Tibial nerve (tissue), 4 donors: ENCODE results near the gene GNL1.

Source experiments
- CTCF ChIP-seq, 5 experiments: fragments of 200-600 bp in 3 of 5; fragments of 450-650 bp in 2 of 5; sonication (generic) in 3 of 5; IDR thresholded peaks; one replicate each; pipeline ENCODE4 v1.5.1; 2016 to 2019; ENCODE audit warnings: antibody characterized with exemption in 5 of 5, mild to moderate bottlenecking in 3 of 5, moderate library complexity in 2 of 5
- EP300 ChIP-seq, 2 donors: sonication (generic); formaldehyde crosslinking; IDR thresholded peaks; one replicate each; pipeline ENCODE4 v1.6.1; 2017; ENCODE audit warnings: antibody characterized with exemption in 2 of 2, mild to moderate bottlenecking in 1 of 2
- POLR2A ChIP-seq, 2 donors: fragments of 450-650 bp; IDR thresholded peaks; one replicate each; pipeline ENCODE4 v1.6.1; 2017; ENCODE audit warnings: antibody characterized with exemption in 2 of 2, mild to moderate bottlenecking in 2 of 2, moderate library complexity in 2 of 2

DNA sequence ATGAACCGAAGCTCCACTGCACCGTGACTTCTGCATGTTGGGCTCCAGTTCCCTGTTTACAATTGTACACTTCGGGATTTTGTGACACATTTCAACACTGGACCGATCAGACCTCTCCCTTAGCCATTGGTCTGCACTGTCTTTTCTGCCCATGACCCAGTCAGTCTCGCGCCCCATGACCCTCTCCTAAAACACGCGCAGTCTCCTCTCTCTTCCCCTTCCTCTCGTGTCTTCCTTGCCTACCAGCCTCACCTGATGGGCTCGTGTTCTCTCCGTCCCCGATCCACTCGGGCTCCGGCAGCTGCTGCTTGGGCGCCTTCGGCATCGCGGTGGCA is 14.4 kb upstream of the GNL1 start:
- TF ChIP-seq CTCF (IDR thresholded peaks at IDR 0.05) (no peak), POLR2A (IDR thresholded peaks at IDR 0.05) (no peak), EP300 (IDR thresholded peaks at IDR 0.05) (no peak)
